ENCODE measurements around the gene CCNL2. TPM values are rescaled to one million over a fixed set of nuclear protein-coding genes. Genes with fewer than 3 reads are reported as not detected.

The CCNL2 gene
- total RNA-seq, 2 experiments from 2014 or later, result 86.3 to 92.4 TPM

DNA sequence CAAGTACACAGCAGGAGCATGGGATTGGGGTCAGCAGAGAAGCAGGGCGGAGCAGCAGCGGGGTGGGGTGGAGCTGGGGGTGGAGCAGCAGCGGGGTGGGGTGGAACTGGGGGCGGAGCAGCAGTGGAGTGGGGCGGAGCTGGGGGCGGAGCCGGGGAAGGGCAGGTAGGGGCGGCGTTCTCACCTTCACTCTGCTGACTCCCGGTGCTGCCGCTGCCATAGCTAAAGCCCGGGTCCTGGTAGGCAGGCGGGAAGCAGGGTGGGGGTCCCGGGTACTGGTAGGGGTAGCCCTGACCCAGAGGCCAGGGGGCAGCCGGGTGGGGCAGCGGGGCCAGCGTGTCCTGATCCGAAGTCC lies 61.4 kb downstream of the CCNL2 start:
- peak; percentile 81 for ATAC-seq
- intact Hi-C loops (cut with micrococcal nuclease), result no loop called here
- TF ChIP-seq, protein P1, sequence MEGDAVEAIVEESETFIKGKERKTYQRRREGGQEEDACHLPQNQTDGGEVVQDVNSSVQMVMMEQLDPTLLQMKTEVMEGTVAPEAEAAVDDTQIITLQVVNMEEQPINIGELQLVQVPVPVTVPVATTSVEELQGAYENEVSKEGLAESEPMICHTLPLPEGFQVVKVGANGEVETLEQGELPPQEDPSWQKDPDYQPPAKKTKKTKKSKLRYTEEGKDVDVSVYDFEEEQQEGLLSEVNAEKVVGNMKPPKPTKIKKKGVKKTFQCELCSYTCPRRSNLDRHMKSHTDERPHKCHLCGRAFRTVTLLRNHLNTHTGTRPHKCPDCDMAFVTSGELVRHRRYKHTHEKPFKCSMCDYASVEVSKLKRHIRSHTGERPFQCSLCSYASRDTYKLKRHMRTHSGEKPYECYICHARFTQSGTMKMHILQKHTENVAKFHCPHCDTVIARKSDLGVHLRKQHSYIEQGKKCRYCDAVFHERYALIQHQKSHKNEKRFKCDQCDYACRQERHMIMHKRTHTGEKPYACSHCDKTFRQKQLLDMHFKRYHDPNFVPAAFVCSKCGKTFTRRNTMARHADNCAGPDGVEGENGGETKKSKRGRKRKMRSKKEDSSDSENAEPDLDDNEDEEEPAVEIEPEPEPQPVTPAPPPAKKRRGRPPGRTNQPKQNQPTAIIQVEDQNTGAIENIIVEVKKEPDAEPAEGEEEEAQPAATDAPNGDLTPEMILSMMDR (IDR thresholded peaks at IDR 0.05), result no peak
- no peak overlapping the region for H3K4me3 Mint-ChIP-seq
- no peak overlapping the region for H3K27ac Mint-ChIP-seq
- H3K36me3 Mint-ChIP-seq (ENCODE audit: low read depth), result peaks cover 16% of the 10 kb centered on the region
- H3K9me3 Mint-ChIP-seq, result no peaks in the 10 kb centered on the region
- no peaks in the 10 kb centered on the region for H3K4me1 Mint-ChIP-seq (ENCODE audit: low read depth)
- no peaks in the 10 kb centered on the region for H3K27me3 Mint-ChIP-seq
- DNase-seq, result peak; percentile 52
- ChIA-PET CTCF (interaction anchor here (1.1 kb wide), 1 partner anchor 35 kb away, joined by 3 read pairs; no protein-coding TSS in a partner anchor), POLR2A (interaction anchor here (0.6 to 1.9 kb wide), 2 partner anchors 12 to 21 kb away, joined by 3 to 8 read pairs; no protein-coding TSS in a partner anchor)

DNA sequence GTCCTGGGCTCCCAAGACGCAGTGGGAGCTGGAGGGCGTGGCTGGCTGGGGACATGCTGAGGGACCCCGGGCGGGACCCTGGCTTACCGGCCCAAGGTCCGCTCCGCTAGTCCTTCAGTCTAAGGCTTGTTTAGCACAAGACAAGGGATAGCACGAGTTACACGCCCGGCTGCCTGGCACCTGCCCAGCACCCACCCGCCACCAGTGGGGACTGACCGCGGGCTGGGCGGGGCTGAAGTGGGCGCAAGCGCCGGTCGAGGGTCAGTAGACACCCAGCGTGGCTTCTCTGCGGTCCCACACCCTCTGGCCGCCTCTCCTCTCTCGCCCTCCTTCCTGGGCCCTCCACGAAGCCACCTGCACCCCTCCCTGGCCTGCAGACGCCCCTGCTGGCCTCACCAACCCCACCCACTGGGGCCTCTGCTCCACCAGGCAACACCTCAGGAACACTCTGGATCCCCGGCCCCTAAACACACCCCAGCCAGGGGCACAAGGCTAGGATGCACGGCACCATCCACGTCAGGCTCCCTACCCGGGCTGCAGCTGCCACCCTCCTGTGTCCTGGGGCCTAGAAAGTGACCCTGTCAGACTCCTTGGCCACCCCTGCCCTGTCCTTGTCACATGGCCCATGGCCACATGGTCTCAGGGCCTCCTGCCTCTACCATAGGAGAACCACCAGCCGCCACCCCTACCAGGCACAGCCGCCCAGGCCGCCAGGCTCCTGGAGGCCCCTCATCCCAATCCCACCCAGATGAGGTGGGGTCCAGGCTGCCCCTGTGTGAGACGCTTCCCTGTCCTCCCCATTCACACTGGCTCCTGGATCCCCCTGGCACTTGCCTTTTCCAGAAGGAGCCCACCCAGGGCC lies 62.0 kb downstream of the CCNL2 start:
- Mint-ChIP-seq H3K9me3 (no peaks in the 10 kb centered on the region), H3K36me3 (ENCODE audit: low read depth) (peaks cover 16% of the 10 kb centered on the region), H3K27ac (no peak overlapping the region), H3K27me3 (no peaks in the 10 kb centered on the region), H3K4me1 (ENCODE audit: low read depth) (no peaks in the 10 kb centered on the region), H3K4me3 (no peak overlapping the region)
- CTCF ChIA-PET, result interaction anchor here (1.1 kb wide), 1 partner anchor 35 kb away, joined by 3 read pairs; no protein-coding TSS in a partner anchor
- TF ChIP-seq, protein P1 (IDR thresholded peaks at IDR 0.05), result no peak
- intact Hi-C loops (cut with micrococcal nuclease), result no loop called here
- no peak for ATAC-seq
- no peak for DNase-seq
- POLR2A ChIA-PET, result interaction anchor here (0.6 to 1.9 kb wide), 2 partner anchors 11 to 20 kb away, joined by 3 to 8 read pairs; no protein-coding TSS in a partner anchor

DNA sequence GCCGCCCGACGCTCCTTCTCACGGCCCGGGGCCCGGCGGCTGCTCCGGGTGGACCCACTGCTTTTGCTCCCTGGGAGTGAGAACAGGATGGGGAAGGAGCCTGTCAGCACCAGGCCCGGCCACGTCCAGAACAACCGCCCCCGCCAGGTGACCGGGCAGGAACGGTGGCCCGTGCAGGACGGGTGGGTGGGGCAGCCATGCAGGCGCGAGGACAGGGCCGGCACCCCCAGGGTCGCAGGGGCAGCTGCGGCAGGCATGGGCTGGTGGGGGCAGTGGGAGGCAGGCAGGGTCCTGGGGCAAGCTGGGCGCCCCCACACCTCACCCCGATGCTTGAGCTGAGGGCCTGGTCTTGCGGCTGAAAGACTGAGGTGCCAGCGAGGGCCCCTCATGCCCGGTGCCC lies 62.7 kb downstream of the CCNL2 start:
- Mint-ChIP-seq H3K4me1 (ENCODE audit: low read depth) (no peaks in the 10 kb centered on the region), H3K4me3 (no peak overlapping the region), H3K9me3 (no peaks in the 10 kb centered on the region), H3K27ac (no peak overlapping the region), H3K27me3 (no peaks in the 10 kb centered on the region), H3K36me3 (ENCODE audit: low read depth) (peaks cover 16% of the 10 kb centered on the region)
- ATAC-seq, result no peak
- ChIA-PET POLR2A (interaction anchor here (0.9 to 2.9 kb wide), 2 partner anchors 11 to 22 kb away, joined by 3 to 10 read pairs; no protein-coding TSS in a partner anchor), CTCF (no interaction called here)
- no peak for DNase-seq
- TF ChIP-seq, protein P1 (IDR thresholded peaks at IDR 0.05), result no peak
- intact Hi-C loops (cut with micrococcal nuclease), result no loop called here

DNA sequence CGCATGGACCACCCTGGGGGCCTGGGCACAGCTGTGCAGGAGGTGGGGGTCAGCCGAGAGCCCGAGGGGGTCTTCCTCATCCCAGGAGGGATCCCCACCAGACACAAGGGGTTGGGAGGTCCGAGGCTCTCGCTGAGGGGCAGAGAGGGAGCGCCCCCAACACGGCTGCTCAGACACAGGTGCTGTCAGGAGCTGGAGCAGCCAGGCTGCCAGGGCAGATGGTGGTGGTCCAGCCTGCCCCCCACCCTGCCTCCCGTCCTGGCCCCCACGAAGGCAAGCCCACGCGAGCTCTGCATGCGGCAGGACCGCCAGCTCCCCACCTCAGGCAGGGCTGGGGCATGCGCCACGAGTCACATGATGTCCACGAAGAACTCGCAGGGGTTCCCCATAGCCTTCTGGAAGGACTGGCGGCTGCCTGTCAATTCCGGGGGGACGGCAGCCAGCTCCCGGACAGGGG lies 63.3 kb downstream of the CCNL2 start:
- Mint-ChIP-seq H3K4me1 (ENCODE audit: low read depth) (no peaks in the 10 kb centered on the region), H3K4me3 (no peak overlapping the region), H3K36me3 (ENCODE audit: low read depth) (peaks cover 10% of the 10 kb centered on the region), H3K9me3 (no peaks in the 10 kb centered on the region), H3K27me3 (no peaks in the 10 kb centered on the region), H3K27ac (no peak overlapping the region)
- DNase-seq (no peak), ATAC-seq (no peak)
- ChIA-PET POLR2A (interaction anchor here (0.9 to 2.9 kb wide), 2 partner anchors 10 to 21 kb away, joined by 3 to 10 read pairs; no protein-coding TSS in a partner anchor), CTCF (no interaction called here)
- intact Hi-C loops (cut with micrococcal nuclease), result no loop called here
- TF ChIP-seq, protein P1 (IDR thresholded peaks at IDR 0.05), result no peak

Small RNA genes within 50 kb of the gene (microRNA-seq; reads per million reads assigned to microRNA genes)
- not detected for gene MIR6808 (ENCODE audit: borderline microRNAs expressed, borderline replicate concordance)

Other genes with a start within 250 kb of the CCNL2 start
- gene TTLL10, start 225.5 kb downstream of the CCNL2 start, total RNA-seq, result not detected
- gene TNFRSF18, start 192.7 kb downstream of the CCNL2 start, total RNA-seq, result 100 to 1,000 TPM; 126 to 135 TPM
- gene TNFRSF4, start 185.2 kb downstream of the CCNL2 start, total RNA-seq, result 100 to 1,000 TPM; 137 to 142 TPM
- gene SDF4, start 167.3 kb downstream of the CCNL2 start, total RNA-seq, result 10 to 100 TPM; 81.5 to 87.5 TPM
- 10 to 100 TPM; 13.1 to 14.3 TPM for gene B3GALT6, start 167.1 kb downstream of the CCNL2 start, total RNA-seq
- gene C1QTNF12, start 152.6 kb downstream of the CCNL2 start, total RNA-seq, result 1 to 10 TPM; 2.6 to 4.9 TPM
- gene UBE2J2, start 125.5 kb downstream of the CCNL2 start, total RNA-seq, result 10 to 100 TPM; 52.3 to 59.2 TPM
- 1 to 10 TPM; 4.9 to 5.6 TPM for gene SCNN1D, start 118.9 kb downstream of the CCNL2 start, total RNA-seq
- gene ACAP3, start 91.4 kb downstream of the CCNL2 start, total RNA-seq, result 10 to 100 TPM; 41.1 to 42.5 TPM
- gene PUSL1, start 90.7 kb downstream of the CCNL2 start, total RNA-seq, result 10 to 100 TPM; 23.9 to 25.4 TPM
- 100 to 1,000 TPM; 110 to 122 TPM for gene INTS11, start 74.7 kb downstream of the CCNL2 start, total RNA-seq
- gene CPTP, start 74.5 kb downstream of the CCNL2 start, total RNA-seq, result 10 to 100 TPM in 1 of 2 experiments, 1 to 10 TPM in 1; 8.4 to 11.0 TPM
- under 1 TPM; 0.13 to 0.14 TPM for gene TAS1R3, start 68.1 kb downstream of the CCNL2 start, total RNA-seq
- 10 to 100 TPM; 37.2 to 39.2 TPM for gene DVL1, start 49.9 kb downstream of the CCNL2 start, total RNA-seq
- under 1 TPM; 0.92 to 0.98 TPM for gene MXRA8, start 40.8 kb downstream of the CCNL2 start, total RNA-seq
- gene AURKAIP1, start 24.1 kb downstream of the CCNL2 start, total RNA-seq, result 100 to 1,000 TPM; 127 TPM
- gene MRPL20, start 8.0 kb upstream of the CCNL2 start, total RNA-seq, result 100 to 1,000 TPM; 127 to 129 TPM
- gene ANKRD65, start 21.9 kb upstream of the CCNL2 start, total RNA-seq, result not detected
- gene VWA1, start 36.4 kb upstream of the CCNL2 start, total RNA-seq, result under 1 TPM; 0.72 to 0.97 TPM
- gene ATAD3C, start 50.4 kb upstream of the CCNL2 start, total RNA-seq, result 1 to 10 TPM in 1 of 2 experiments, under 1 TPM in 1; 0.99 to 1.8 TPM
- 10 to 100 TPM; 42.5 to 48.1 TPM for gene ATAD3B, start 72.4 kb upstream of the CCNL2 start, total RNA-seq
- gene ATAD3A, start 112.8 kb upstream of the CCNL2 start, total RNA-seq, result 10 to 100 TPM; 61.7 to 65.1 TPM
- gene TMEM240, start 141.3 kb upstream of the CCNL2 start, total RNA-seq, result under 1 TPM; 0.45 to 0.74 TPM
- gene SSU72, start 175.5 kb upstream of the CCNL2 start, total RNA-seq, result 100 to 1,000 TPM; 111 to 113 TPM
- 1 to 10 TPM; 2.8 to 3.6 TPM for gene FNDC10, start 200.8 kb upstream of the CCNL2 start, total RNA-seq
- gene MIB2, start 216.2 kb upstream of the CCNL2 start, total RNA-seq, result 10 to 100 TPM; 40.1 to 41.3 TPM
- gene MMP23B, start 232.8 kb upstream of the CCNL2 start, total RNA-seq, result 1 to 10 TPM; 3.3 to 4.0 TPM

Measured in activated CD8-positive, alpha-beta T cell treated with anti-CD3 and anti-CD28 coated beads for 36 hours (primary cell).